ENCODE data around the gene RIMBP3B.
"Not testable (repeated sequence)": the region's sequence is repeated elsewhere in the genome, so short reads cannot be mapped to it uniquely, and the experiment has no call there.

DNA sequence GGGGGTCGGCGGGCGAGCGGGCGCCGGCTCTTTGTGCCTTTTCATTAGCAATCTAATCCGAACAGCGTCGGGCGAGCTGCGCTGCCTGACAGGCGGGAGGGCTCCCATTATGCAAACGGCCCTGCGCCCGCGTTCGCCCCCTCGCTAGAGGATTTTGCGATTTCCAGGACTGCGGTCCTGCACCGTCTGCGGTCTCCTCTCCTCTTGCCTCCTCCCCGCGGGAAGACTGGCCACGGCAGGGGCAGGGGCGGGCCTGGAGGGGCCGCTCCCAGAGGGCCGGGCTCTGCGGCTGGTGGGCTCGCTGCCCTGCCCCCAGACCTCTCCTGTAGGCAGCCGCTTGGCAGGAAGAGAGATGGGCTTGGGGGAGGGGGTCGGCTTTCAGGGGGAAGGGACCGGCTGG is 34.3 kb downstream of the RIMBP3B start:
- TF ChIP-seq, protein P1, sequence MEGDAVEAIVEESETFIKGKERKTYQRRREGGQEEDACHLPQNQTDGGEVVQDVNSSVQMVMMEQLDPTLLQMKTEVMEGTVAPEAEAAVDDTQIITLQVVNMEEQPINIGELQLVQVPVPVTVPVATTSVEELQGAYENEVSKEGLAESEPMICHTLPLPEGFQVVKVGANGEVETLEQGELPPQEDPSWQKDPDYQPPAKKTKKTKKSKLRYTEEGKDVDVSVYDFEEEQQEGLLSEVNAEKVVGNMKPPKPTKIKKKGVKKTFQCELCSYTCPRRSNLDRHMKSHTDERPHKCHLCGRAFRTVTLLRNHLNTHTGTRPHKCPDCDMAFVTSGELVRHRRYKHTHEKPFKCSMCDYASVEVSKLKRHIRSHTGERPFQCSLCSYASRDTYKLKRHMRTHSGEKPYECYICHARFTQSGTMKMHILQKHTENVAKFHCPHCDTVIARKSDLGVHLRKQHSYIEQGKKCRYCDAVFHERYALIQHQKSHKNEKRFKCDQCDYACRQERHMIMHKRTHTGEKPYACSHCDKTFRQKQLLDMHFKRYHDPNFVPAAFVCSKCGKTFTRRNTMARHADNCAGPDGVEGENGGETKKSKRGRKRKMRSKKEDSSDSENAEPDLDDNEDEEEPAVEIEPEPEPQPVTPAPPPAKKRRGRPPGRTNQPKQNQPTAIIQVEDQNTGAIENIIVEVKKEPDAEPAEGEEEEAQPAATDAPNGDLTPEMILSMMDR (IDR thresholded peaks at IDR 0.05), result not testable (repeated sequence)
- TF ChIP-seq ZFX (IDR thresholded peaks at IDR 0.05; ENCODE audit: borderline replicate concordance), result not testable (repeated sequence)

Data from 22Rv1 (cell line).